DND-41 (cell line): Measurements from ENCODE around the gene AKIRIN1.

ENCODE experiments used
- CTCF ChIP-seq: IDR thresholded peaks from 2 replicates; pipeline ENCODE4 v1.5.1; 2012; ENCODE audit warnings: borderline replicate concordance, low read length, moderate library complexity, mild to moderate bottlenecking; ENCODE audit not compliant: poor library complexity, severe bottlenecking; ENCODE audit errors: extremely low read depth
- EZH2 ChIP-seq: IDR thresholded peaks from 3 replicates; pipeline ENCODE4 v1.6.1; 2012; ENCODE audit warnings: borderline replicate concordance, low read depth, mild to moderate bottlenecking, moderate library complexity, low read length, inconsistent platforms; ENCODE audit not compliant: severe bottlenecking

- TF ChIP-seq CTCF (no peak), EZH2 (no peak)
Measured at GRCh38 chr1:38989979-38990378, 1.1 kb upstream of the AKIRIN1 start.
